NCI-H2171 (cell line): ENCODE data around the gene PAX6.

Experiments used
- DNase-seq: peaks from one replicate; lab custom pipeline; 2025; lab: John Stamatoyannopoulos, UW

Gene PAX6

GRCh38 chr11:31798057-31798553 lies 13.0 kb downstream of the PAX6 start:
- no peak for DNase-seq

- DNase-seq, result no peak
Observed at GRCh38 chr11:31797190-31798056, 13.7 kb downstream of the PAX6 start.

GRCh38 chr11:31796499-31797189 lies 14.5 kb downstream of the PAX6 start:
- DNase-seq, result no peak

GRCh38 chr11:31795706-31796498 lies 15.2 kb downstream of the PAX6 start:
- DNase-seq, result no peak

- DNase-seq, result no peak
Observed at GRCh38 chr11:31794548-31794947, 16.6 kb downstream of the PAX6 start.

GRCh38 chr11:31793264-31793663 lies 17.9 kb downstream of the PAX6 start:
- DNase-seq, result no peak

- DNase-seq, result no peak
Observed at GRCh38 chr11:31792456-31792855, 18.7 kb downstream of the PAX6 start.

- no peak for DNase-seq
Observed at GRCh38 chr11:31792036-31792435, 19.1 kb downstream of the PAX6 start.

GRCh38 chr11:31790649-31791048 lies 20.5 kb downstream of the PAX6 start:
- no peak for DNase-seq

GRCh38 chr11:31788085-31788484 lies 23.0 kb downstream of the PAX6 start:
- DNase-seq, result no peak

- no peak for DNase-seq
Observed at GRCh38 chr11:31786996-31787685, 24.0 kb downstream of the PAX6 start.

GRCh38 chr11:31784611-31785010 lies 26.5 kb downstream of the PAX6 start:
- no peak for DNase-seq

GRCh38 chr11:31783252-31783651 lies 27.9 kb downstream of the PAX6 start:
- no peak for DNase-seq

GRCh38 chr11:31782257-31782656 lies 28.9 kb downstream of the PAX6 start:
- no peak for DNase-seq

GRCh38 chr11:31780480-31780971 lies 30.6 kb downstream of the PAX6 start:
- DNase-seq, result no peak

GRCh38 chr11:31780078-31780477 lies 31.0 kb downstream of the PAX6 start:
- peak; percentile 75 for DNase-seq

GRCh38 chr11:31779374-31779791 lies 31.7 kb downstream of the PAX6 start:
- DNase-seq, result no peak

GRCh38 chr11:31772412-31772811 lies 38.7 kb downstream of the PAX6 start:
- no peak for DNase-seq

GRCh38 chr11:31770011-31770700 lies 41.0 kb downstream of the PAX6 start:
- no peak for DNase-seq

- DNase-seq, result no peak
Observed at GRCh38 chr11:31768749-31769640, 42.1 kb downstream of the PAX6 start.
